HG02943 (cell line): ENCODE data around the gene GH1.
"Not testable (repeated sequence)": the region's sequence is repeated elsewhere in the genome, so short reads cannot be mapped to it uniquely, and the experiment has no call there.

Source experiments
- ATAC-seq: cut with Tn5 transposase; IDR thresholded peaks from one replicate; pipeline ENCODE4 v1.9.1; 2021; ENCODE audit warnings: mild to moderate bottlenecking, low read depth, moderate library complexity; ENCODE audit not compliant: unreplicated experiment

GH1 gene

GRCh38 chr17:63928172-63928666 is 9.6 kb upstream of the GH1 start:
- ATAC-seq = no peak

DNA sequence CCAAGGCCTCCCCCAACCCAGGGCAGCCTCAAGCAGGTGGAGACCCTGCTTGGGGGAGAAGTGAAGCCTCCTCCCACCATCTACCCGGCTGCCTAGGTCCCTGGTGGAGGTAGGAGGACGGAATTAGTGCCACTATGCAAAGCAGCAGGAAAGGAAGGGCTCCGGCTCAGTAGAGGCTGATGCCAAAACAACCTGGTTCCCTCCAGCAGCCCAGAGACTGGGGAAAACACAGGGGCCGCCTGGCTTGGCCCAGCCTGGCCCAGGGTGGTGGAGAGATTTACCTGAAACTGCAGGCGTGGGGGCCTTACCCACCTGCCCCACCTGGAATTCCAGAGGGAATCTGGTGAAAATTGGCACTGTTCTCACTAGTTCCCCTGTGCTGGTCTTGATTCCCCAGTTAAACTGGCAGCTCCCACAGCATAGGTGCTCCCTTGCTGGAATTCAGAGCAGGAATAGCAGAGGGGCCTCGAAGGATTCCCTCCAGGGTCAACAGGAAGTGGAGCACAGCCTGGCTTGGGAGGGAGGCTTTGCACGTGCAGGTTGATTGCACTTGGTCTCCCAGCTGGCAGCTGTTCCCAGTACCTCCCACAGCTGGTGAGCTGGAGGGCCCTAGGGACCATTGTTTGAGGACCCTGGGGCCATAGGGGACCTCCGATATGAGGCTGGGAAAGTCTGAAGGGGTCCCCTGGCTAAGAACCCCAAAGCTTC is 9.0 kb upstream of the GH1 start:
- ATAC-seq = no peak

GRCh38 chr17:63926164-63926563 is 7.5 kb upstream of the GH1 start:
- ATAC-seq = no peak

GRCh38 chr17:63925615-63926014 is 7.0 kb upstream of the GH1 start:
- ATAC-seq = no peak

DNA sequence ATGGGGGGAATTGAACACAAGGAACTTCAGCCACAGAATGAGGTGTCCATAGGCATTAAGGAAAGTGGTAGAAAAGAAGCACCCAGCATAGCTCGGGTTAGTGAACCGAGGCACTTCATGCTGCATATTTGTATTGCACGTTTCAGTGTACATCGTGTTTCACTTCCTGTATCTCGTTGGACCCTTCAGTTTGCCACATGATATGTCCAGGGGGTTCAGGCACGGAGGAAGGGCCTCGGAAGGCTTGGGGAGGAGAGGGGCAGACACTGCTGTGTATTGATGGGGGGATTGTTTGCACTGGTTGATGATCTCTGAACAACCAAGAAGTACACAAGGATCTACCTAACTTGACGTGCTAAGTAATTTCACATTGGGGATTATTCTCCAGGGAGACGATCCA is 3.8 kb upstream of the GH1 start:
- not testable (repeated sequence) for ATAC-seq

DNA sequence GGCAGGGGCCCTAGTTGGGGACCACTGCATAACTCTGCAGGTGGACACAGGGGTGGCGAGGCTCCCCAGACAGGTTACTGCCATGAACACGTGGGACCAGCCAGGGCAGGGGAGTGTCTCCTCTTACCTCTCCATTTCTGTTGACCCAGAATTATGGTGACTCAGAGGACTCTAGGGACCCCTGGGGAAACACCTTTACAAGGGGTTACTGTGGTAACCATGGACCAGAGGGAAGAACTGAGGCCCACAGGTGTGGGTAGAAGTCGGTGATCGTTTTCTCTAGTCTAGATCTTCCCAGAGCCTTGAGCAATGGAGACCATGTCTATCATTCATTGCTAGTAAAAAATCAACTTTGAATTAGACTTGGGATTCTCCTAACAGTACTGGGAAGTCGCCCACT is 2.1 kb upstream of the GH1 start:
- ATAC-seq = not testable (repeated sequence)

- not testable (repeated sequence) for ATAC-seq
Observed at GRCh38 chr17:63920050-63920449, 1.4 kb upstream of the GH1 start.

DNA sequence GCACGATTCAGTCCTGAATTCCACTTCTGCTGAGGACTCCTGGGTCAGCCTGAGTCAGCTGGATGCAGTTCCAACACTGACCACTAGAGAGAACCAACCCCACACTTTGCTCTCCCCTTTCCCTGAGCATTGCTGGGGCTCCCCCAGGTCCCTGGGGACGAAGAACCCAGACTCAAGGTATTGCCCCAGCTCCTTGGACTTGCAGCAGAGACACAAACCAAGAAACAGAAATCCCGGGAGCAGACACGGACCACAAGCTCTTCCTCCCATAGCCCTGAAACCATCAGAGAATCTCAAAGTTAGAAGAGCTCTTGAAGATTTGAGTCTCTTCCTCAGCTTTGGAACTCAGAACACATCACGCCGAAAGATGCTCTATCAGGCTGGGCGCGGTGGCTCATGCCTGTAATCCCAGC is 678 bp upstream of the GH1 start:
- no peak for ATAC-seq

DNA sequence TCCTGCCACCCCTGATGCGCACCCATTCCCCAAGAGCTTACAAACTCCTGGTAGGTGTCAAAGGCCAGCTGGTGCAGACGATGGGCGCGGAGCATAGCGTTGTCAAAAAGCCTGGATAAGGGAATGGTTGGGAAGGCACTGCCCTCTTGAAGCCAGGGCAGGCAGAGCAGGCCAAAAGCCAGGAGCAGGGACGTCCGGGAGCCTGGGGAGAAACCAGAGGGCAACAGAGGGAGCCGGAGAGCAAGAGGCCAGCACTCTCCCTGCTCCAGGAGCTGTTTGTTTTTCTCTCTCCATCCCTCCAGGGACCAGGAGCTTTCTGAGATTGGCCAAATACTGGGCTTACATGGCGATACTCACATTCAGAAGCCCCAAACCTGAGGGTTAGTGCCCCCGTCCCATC is 334 bp downstream of the GH1 start:
- ATAC-seq = no peak

GRCh38 chr17:63917646-63918045 is 993 bp downstream of the GH1 start:
- ATAC-seq = no peak

DNA sequence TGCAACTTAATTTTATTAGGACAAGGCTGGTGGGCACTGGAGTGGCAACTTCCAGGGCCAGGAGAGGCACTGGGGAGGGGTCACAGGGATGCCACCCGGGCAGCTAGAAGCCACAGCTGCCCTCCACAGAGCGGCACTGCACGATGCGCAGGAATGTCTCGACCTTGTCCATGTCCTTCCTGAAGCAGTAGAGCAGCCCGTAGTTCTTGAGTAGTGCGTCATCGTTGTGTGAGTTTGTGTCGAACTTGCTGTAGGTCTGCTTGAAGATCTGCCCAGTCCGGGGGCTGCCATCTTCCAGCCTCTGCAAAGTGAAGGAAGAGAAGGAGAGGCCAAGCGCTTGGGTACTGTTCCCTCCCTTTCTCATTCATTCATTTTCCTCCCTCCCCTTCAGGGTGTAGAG is 1.4 kb downstream of the GH1 start:
- not testable (repeated sequence) for ATAC-seq

DNA sequence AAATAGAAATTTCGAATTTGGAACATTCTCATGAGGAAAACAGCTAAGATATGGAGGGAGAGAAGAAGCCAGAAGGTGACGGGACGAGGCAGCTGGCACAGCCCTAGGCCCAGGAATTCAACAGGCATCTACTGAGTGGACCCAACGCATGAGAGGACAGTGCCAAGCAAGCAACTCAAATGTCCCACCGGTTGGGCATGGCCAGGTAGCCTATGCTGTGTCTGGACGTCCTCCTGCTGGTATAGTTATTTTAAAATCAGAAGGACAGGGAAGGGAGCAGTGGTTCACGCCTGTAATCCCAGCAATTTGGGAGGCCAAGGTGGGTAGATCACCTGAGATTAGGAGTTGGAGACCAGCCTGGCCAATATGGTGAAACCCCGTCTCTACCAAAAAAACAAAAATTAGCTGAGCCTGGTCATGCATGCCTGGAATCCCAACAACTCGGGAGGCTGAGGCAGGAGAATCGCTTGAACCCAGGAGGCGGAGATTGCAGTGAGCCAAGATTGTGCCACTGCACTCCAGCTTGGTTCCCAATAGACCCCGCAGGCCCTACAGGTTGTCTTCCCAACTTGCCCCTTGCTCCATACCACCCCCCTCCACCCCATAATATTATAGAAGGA is 2.0 kb downstream of the GH1 start:
- ATAC-seq = no peak

- ATAC-seq = not testable (repeated sequence)
Observed at GRCh38 chr17:63915753-63916152, 2.9 kb downstream of the GH1 start.

DNA sequence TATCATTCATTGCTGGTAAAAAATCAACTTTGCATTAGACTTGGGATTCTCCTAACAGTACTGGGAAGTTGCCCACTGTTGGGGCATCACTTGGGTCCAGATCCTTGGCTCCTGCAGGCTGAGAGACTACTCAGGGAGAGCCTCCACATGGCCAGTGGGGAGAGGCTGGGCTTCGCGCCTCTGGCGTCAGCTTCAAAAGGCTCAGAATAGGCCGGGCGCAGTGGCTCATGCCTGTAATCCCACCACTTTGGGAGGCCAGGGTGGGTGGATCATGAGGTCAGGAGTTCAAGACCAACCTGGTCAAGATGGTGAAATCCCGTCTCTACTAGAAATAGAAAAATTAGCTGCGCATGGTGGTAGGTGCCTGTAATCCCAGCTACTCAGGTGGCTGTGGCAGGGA is 4.2 kb downstream of the GH1 start:
- no peak for ATAC-seq

GRCh38 chr17:63911657-63912100 is 7.0 kb downstream of the GH1 start:
- ATAC-seq = no peak

DNA sequence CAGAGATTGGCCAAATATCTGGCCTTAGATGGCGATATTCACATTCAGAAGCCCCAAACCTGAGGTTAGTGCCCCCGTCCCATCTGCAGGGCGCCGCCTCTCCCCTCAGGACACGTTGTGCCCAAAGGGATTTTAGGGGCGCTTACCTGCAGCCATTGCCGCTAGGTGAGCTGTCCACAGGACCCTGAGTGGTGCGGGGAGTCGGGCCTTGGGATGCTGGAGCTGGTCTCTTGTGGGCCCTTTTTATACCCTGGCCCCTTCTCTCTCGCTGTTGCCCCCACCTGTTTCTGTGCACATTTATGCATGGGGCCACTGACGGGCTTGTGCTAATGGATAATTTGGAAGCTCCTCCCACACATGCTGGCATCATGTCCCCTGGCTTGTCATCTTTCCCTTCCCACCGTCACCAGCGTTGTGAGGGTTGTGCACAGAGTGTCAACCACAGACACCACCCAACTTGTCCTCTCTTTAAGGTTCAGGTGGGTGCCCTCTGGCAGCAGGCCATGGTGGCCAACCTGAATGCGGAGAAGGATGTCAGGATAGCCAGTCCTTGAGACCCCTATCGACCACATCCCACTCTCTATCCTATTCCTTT is 7.5 kb downstream of the GH1 start, which contains the start of gene CSHL1:
Gene CSHL1 (minus strand): TSS at position 218 of the 595 bp plus-strand sequence. CDS start 62 bp downstream, at position 156.
- no peak for ATAC-seq

DNA sequence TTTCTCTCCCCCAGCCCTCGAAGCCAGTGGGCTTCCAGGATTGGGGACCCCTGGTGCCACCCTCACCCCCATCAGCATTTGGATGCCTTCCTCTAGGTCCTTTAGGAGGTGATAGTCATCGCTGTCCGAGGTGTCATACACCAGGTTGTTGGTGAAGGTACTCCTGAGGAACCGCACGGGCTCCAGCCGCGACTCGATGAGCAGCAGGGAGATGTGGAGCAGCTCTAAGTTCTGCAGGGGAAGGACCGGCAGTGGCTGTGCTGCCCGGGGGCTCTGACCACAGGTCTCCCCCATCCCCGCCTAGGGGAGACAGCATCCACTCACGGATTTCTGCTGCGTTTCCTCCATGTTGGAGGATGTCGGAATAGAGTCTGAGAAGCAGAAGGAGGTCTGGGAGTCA is 8.5 kb downstream of the GH1 start:
- ATAC-seq = no peak

GRCh38 chr17:63909586-63909985 is 9.1 kb downstream of the GH1 start:
- not testable (repeated sequence) for ATAC-seq

GRCh38 chr17:63907161-63907778 is 11.4 kb downstream of the GH1 start:
- not testable (repeated sequence) for ATAC-seq

DNA sequence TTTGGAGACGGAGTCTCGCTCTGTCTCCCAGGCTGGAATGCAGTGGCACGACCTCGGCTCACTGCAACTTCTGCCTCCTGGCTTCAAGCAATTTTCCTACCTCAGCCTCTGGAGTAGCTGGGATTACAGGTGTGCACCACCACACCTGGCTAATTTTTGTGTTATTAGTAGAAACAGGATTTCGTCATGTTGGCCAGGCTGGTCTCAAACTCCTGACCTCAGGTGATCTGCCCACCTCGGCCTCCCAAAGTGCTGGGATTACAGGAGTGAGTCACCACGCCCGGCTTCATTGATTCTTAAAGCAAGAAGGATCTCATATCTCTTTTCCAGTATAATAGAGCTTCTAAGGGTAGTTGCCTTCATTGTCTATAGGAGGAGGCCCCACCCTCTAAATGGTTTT is 13.8 kb downstream of the GH1 start:
- not testable (repeated sequence) for ATAC-seq

DNA sequence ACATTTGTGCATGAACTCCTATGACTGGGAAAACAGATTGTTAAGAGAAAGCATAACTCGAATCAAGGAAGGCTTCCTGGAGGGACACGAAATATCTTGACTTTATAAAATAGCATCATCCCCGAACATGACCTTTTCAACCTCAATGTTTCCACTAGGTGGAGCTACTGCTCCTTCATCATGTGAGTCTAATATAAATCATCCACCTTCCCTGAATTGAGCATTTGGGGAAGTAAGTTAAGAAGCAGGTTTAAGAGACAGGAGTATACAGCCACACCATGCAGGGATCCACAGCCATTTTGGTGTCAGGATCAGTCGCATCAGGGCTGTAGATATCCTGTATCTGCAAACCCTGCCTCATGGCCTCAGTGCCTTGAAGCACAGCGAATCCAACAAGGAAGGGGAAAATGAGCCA is 14.8 kb downstream of the GH1 start:
- not testable (repeated sequence) for ATAC-seq
